Measurements from ENCODE around the gene NHERF2. TPM values are rescaled to one million over a fixed set of nuclear protein-coding genes. Genes with fewer than 3 reads are reported as not detected.

NHERF2 gene
- total RNA-seq, 1 donor from 2014 or later, result 2.3 TPM

DNA sequence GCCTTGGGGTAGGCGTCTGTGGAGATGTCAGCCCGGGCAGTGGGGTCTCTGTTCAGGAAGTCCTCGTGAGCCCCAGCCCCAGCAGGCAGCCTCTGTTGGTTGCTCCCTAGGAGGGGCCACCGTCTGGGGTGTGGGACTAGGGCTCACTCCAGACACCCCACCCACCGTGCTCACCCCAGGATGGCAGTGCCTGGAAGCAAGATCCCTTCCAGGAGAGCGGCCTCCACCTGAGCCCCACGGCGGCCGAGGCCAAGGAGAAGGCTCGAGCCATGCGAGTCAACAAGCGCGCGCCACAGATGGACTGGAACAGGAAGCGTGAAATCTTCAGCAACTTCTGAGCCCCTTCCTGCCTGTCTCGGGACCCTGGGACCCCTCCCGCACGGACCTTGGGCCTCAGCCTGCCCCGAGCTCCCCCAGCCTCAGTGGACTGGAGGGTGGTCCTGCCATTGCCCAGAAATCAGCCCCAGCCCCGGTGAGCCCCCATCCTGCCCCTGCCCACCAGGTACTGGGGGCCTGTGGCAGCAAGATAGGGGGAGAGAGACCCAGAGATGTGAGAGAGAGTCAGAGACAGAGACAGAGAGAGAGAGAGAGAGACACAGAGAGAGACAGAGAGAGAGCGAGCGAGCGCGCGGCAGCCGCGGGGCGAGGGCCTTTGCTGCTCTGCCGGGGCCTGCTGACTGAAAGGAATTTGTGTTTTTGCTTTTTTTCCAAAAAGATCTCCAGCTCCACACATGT, 11.1 kb downstream of the NHERF2 start:
- Mint-ChIP-seq H3K27me3 (ENCODE audit: low read depth) (no peaks in the 10 kb centered on the region), H3K4me3 (ENCODE audit: low read depth) (no peak overlapping the region), H3K4me1 (ENCODE audit: low read depth) (no peaks in the 10 kb centered on the region), H3K9me3 (no peaks in the 10 kb centered on the region), H3K27ac (no peak overlapping the region), H3K36me3 (ENCODE audit: low read depth) (no peaks in the 10 kb centered on the region)
- intact Hi-C loops (cut with micrococcal nuclease), result no loop called here
- no peak for DNase-seq (ENCODE audit: low spot score)

GRCh38 chr16:2038382-2039231, 11.9 kb downstream of the NHERF2 start:
- no peaks in the 10 kb centered on the region for H3K4me1 Mint-ChIP-seq (ENCODE audit: low read depth)
- no peak for DNase-seq (ENCODE audit: low spot score)
- no peak overlapping the region for H3K4me3 Mint-ChIP-seq (ENCODE audit: low read depth)
- H3K27ac Mint-ChIP-seq, result no peak overlapping the region
- no peaks in the 10 kb centered on the region for H3K9me3 Mint-ChIP-seq
- intact Hi-C loops (cut with micrococcal nuclease), result no loop called here
- peaks cover 4% of the 10 kb centered on the region for H3K36me3 Mint-ChIP-seq (ENCODE audit: low read depth)
- H3K27me3 Mint-ChIP-seq (ENCODE audit: low read depth), result no peaks in the 10 kb centered on the region

GRCh38 chr16:2039274-2040031, 12.8 kb downstream of the NHERF2 start:
- DNase-seq (ENCODE audit: low spot score), result no peak
- intact Hi-C loops (cut with micrococcal nuclease), result no loop called here
- no peak overlapping the region for H3K4me3 Mint-ChIP-seq (ENCODE audit: low read depth)
- no peak overlapping the region for H3K27ac Mint-ChIP-seq
- H3K36me3 Mint-ChIP-seq (ENCODE audit: low read depth), result peaks cover 4% of the 10 kb centered on the region
- no peaks in the 10 kb centered on the region for H3K9me3 Mint-ChIP-seq
- H3K27me3 Mint-ChIP-seq (ENCODE audit: low read depth), result no peaks in the 10 kb centered on the region
- no peaks in the 10 kb centered on the region for H3K4me1 Mint-ChIP-seq (ENCODE audit: low read depth)

DNA sequence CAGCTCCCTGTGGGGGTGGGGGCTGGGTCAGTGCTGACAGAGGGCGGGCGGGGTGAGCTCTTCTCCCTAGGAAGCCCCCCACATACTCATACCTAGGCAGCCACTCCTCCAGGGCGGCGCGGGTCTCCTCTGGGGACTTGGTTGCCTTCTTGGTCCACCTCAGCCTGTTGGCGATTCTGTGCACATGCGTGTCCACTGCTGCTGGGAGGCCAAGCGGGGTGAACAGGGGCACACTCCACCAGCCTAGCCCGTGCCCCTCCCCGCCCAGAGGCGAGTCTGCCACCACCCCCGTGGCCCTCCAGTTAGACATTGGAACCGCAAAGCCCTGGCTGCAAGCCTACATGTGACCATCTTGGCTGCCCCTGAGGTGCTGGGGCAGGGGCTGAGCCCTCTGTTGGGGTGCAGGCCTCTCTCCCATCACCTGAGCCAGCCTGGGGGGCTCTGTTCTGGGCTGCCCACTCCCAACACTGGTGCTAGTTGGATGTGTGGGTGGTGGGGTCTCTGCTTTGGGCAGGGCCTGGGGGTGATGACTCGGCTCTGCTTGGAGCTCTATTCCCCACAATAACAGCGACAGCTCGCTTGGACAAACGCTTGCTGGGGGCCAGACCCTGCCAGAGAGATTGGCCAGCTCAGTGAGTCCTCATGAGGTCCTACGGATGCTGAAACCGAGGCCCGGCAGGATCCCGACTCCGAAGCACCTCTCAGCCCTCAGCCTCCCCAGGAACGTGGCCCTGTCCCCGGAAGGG, 13.5 kb downstream of the NHERF2 start:
- intact Hi-C loops (cut with micrococcal nuclease), result no loop called here
- no peak overlapping the region for H3K4me3 Mint-ChIP-seq (ENCODE audit: low read depth)

DNA sequence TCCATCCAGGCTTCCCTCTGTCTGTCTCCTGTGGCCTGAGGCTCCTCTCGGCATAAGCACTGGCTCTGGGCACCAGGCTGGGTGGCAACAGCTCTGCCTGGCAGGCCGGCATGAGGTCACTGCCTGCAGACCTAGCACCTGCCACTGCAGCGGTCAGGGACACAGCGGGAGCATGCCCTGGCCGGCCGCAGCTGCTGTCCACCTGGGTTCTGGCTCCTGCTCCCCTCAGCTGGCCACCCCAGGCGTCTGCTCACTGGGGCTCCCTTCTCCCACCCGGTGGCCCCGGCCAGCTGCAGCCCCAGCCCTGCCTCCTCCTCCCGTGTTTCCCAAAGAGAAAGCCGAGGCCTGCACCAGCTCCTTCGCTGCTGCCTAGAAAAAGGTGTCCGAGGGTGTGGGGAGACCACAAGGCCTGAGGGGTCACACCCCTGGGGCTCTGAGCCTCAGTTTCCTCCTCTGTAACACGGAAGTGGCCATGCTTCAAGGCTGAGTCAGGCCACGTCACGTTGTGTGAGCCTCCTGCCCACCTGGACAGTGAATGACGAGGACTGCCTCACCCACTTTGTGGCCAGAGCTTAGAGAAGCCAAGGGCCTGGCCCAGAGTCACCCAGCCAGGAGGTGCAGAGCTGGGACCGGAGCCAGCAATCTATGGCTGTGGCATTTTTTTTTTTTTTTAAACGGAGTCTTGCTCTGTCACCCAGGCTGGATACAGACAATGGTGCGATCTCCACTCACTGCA, 14.3 kb downstream of the NHERF2 start:
- Mint-ChIP-seq H3K4me3 (ENCODE audit: low read depth) (no peak overlapping the region), H3K36me3 (ENCODE audit: low read depth) (peaks cover 4% of the 10 kb centered on the region), H3K9me3 (no peaks in the 10 kb centered on the region), H3K27ac (no peak overlapping the region), H3K27me3 (ENCODE audit: low read depth) (no peaks in the 10 kb centered on the region), H3K4me1 (ENCODE audit: low read depth) (no peaks in the 10 kb centered on the region)
- DNase-seq (ENCODE audit: low spot score), result no peak
- intact Hi-C loops (cut with micrococcal nuclease), result no loop called here

More for the DNA sequence above, 13.5 kb downstream of the NHERF2 start:
- H3K9me3 Mint-ChIP-seq, result no peaks in the 10 kb centered on the region
- DNase-seq (ENCODE audit: low spot score), result no peak
- H3K36me3 Mint-ChIP-seq (ENCODE audit: low read depth), result peaks cover 4% of the 10 kb centered on the region
- no peaks in the 10 kb centered on the region for H3K4me1 Mint-ChIP-seq (ENCODE audit: low read depth)
- no peak overlapping the region for H3K27ac Mint-ChIP-seq
- no peaks in the 10 kb centered on the region for H3K27me3 Mint-ChIP-seq (ENCODE audit: low read depth)

DNA sequence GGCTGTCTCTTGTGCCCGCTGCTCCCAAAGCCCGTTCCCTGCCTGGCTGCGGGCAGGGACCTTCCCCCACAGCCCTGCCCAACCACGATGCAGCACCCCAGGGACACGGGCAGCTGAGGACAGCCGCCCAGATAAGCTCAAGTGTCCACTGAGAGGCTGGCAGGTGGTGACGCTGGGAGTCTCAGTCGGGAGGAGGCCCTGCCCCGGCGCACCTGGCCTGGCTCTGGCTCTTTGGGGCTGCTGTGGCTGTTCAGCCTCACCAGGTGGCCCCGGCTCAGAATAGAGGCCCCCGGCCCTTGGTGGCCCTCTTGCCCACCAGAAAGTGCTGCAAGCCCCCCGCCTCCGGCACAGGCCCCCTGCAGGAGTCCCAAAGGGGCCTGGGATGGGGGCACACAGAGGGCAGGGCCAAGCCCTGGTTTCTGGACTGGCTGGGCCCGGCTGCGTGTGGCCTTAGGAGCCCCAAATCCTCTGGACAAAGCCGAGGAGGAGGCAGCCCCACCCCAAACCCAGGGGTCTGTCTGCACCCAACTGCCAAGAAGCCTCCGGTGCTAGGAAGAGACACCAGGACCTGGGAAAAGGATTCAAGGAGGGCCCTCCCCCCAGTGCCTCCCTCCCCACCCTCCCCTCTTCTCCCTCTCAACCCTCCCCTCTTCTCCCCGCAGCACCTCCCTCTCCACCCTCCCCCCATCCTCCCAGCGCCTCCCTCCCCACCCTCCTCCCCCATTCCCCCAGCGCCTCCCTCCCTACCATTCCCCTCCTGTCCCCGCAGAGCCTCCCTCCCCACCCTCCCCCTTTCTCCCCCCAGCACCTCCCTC, 15.7 kb downstream of the NHERF2 start:
- no peaks in the 10 kb centered on the region for H3K27me3 Mint-ChIP-seq (ENCODE audit: low read depth)
- H3K36me3 Mint-ChIP-seq (ENCODE audit: low read depth), result peaks cover 4% of the 10 kb centered on the region
- H3K4me1 Mint-ChIP-seq (ENCODE audit: low read depth), result peaks cover 5% of the 10 kb centered on the region
- intact Hi-C loops (cut with micrococcal nuclease), result no loop called here
- H3K9me3 Mint-ChIP-seq, result no peaks in the 10 kb centered on the region
- DNase-seq (ENCODE audit: low spot score), result no peak
- no peak overlapping the region for H3K4me3 Mint-ChIP-seq (ENCODE audit: low read depth)
- no peak overlapping the region for H3K27ac Mint-ChIP-seq

GRCh38 chr16:2042986-2043666, 16.4 kb downstream of the NHERF2 start:
- no peak for DNase-seq (ENCODE audit: low spot score)
- Mint-ChIP-seq H3K27ac (no peak overlapping the region), H3K4me1 (ENCODE audit: low read depth) (peaks cover 5% of the 10 kb centered on the region), H3K4me3 (ENCODE audit: low read depth) (no peak overlapping the region), H3K36me3 (ENCODE audit: low read depth) (peaks cover 4% of the 10 kb centered on the region), H3K27me3 (ENCODE audit: low read depth) (no peaks in the 10 kb centered on the region), H3K9me3 (no peaks in the 10 kb centered on the region)
- intact Hi-C loops (cut with micrococcal nuclease), result no loop called here

DNA sequence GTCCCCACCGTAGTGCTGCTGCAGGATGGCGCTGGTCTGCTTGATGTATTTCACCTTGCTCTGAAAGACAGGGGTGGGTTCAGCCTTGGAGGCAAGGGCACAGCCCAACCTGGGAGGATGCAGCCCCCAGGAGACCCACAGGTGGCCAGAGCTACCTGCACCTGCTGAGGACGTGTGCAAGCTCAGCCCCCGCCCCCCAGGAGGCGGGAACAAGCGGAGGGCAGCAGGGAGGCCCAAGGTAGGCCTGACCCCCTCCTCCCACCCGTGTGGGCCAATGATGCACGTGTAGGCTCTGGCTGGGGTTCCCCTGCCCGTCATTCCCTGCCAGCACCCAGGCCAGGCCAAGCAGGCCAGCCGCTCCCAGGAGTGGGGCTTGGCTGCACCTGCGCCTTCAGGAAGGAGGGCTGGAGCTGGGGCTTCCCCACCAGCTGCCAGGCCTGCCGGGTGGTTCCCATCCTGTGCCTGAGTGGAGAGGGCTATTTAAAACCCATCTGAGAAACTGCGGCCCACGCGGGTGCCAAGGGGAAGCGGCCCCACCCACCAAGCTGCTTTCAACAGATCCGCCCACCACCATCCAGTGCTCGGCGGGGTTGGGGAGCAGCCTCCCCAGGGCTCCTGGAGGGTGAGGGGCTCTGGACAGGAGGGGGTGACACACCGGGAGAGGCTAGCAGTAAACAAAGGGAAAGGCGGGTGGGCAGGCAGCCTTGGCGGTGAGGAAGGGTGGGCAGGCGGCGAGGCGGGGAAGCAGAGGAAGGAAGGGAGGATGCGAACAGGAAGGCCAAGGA, 17.2 kb downstream of the NHERF2 start:
- Mint-ChIP-seq H3K27me3 (ENCODE audit: low read depth) (no peaks in the 10 kb centered on the region), H3K4me3 (ENCODE audit: low read depth) (no peak overlapping the region), H3K27ac (no peak overlapping the region), H3K4me1 (ENCODE audit: low read depth) (peaks cover 10% of the 10 kb centered on the region), H3K36me3 (ENCODE audit: low read depth) (peaks cover 4% of the 10 kb centered on the region), H3K9me3 (no peaks in the 10 kb centered on the region)
- DNase-seq (ENCODE audit: low spot score), result no peak
- intact Hi-C loops (cut with micrococcal nuclease), result no loop called here

GRCh38 chr16:2044541-2044940, 17.8 kb downstream of the NHERF2 start:
- DNase-seq (ENCODE audit: low spot score), result no peak
- Mint-ChIP-seq H3K4me3 (ENCODE audit: low read depth) (no peak overlapping the region), H3K9me3 (no peaks in the 10 kb centered on the region), H3K27ac (no peak overlapping the region), H3K4me1 (ENCODE audit: low read depth) (peaks cover 10% of the 10 kb centered on the region), H3K36me3 (ENCODE audit: low read depth) (peaks cover 4% of the 10 kb centered on the region), H3K27me3 (ENCODE audit: low read depth) (no peaks in the 10 kb centered on the region)
- intact Hi-C loops (cut with micrococcal nuclease), result no loop called here

GRCh38 chr16:2045965-2046892, 19.5 kb downstream of the NHERF2 start:
- Mint-ChIP-seq H3K36me3 (ENCODE audit: low read depth) (peaks cover 9% of the 10 kb centered on the region), H3K9me3 (no peaks in the 10 kb centered on the region), H3K27me3 (ENCODE audit: low read depth) (no peaks in the 10 kb centered on the region), H3K4me3 (ENCODE audit: low read depth) (peak overlapping the region; percentile 94), H3K27ac (no peak overlapping the region), H3K4me1 (ENCODE audit: low read depth) (peaks cover 10% of the 10 kb centered on the region)
- no peak for DNase-seq (ENCODE audit: low spot score)
- intact Hi-C loops (cut with micrococcal nuclease), result loop anchor here (5.0 kb wide), 1 partner anchor 39 kb away; the partner anchor contains the start of gene ZNF598

Data from activated T-helper 2 cell treated with anti-CD3 and anti-CD28 coated beads, Interferon-gamma antibody, Interleukin-2, Interleukin-4, amounts not matched to agents 10 μg/mL and 5 μg/mL and 100 μg/mL, durations not matched to agents 14 hours and 24 hours and 36 hours (primary cell).